CD4-positive, alpha-beta T cell (primary cell): ENCODE results near the gene RBMS3. TPM values are rescaled to one million over a fixed set of nuclear protein-coding genes. Genes with fewer than 3 reads are reported as not detected.

Source experiments
- ATAC-seq: fragments of 200-7000 bp; cut with Tn5 transposase; one replicate; pipeline ENCODE4 v1.10.0; 2022; ENCODE audit warnings: mild to moderate bottlenecking; ENCODE audit not compliant: poor library complexity
- CTCF ChIA-PET: fragments of 350-600 bp; sonication (Branson Sonifier 250); formaldehyde crosslinking; loops from one replicate; lab custom pipeline; 2021; ENCODE audit warnings: antibody characterized with exemption, inconsistent platforms; lab: Charles Lee
- POLR2A ChIA-PET: fragments of 350-600 bp; sonication (Branson Sonifier 250); formaldehyde crosslinking; loops from one replicate; lab custom pipeline; 2021; ENCODE audit warnings: antibody characterized with exemption, inconsistent platforms; lab: Charles Lee
- DNase-seq, 14 experiments: peaks; one replicate each; pipeline ENCODE4 v3.0.0-alpha.2; 2013 to 2020; ENCODE audit warnings: mixed read lengths in 2 of 14
- H3K27ac ChIP-seq, 2 donors: one replicate each; pipeline versions ENCODE4 v1.5.1 to v1.7.0; 2013; ENCODE audit warnings: low read length in 2 of 2, low read depth in 1 of 2, mild to moderate bottlenecking in 1 of 2
- H3K27me3 ChIP-seq, 2 experiments: 1 replicate in 1 of 2; 2 replicates in 1 of 2; pipeline versions ENCODE4 v1.6.1 to v1.7.0; 2013; ENCODE audit warnings: low read length in 2 of 2, control low read depth in 1 of 2, mild to moderate bottlenecking in 1 of 2, moderate library complexity in 1 of 2; ENCODE audit not compliant: insufficient read depth in 2 of 2, control insufficient read depth in 1 of 2
- H3K36me3 ChIP-seq: one replicate; pipeline ENCODE4 v1.6.1; 2013; ENCODE audit warnings: low read length, control low read depth; ENCODE audit not compliant: insufficient read depth
- H3K4me1 ChIP-seq: one replicate; pipeline ENCODE4 v1.6.1; 2013; ENCODE audit warnings: low read length, control low read depth; ENCODE audit not compliant: insufficient read depth
- H3K4me3 ChIP-seq: one replicate; pipeline ENCODE4 v1.5.1; 2013; ENCODE audit warnings: mild to moderate bottlenecking, low read length, moderate library complexity
- H3K9me3 ChIP-seq, 2 experiments: 1 replicate in 1 of 2; 2 replicates in 1 of 2; pipeline versions ENCODE4 v1.6.1 to v1.7.0; 2013; ENCODE audit warnings: low read length in 2 of 2, mild to moderate bottlenecking in 2 of 2, control low read depth in 1 of 2, moderate library complexity in 1 of 2; ENCODE audit not compliant: control insufficient read depth in 1 of 2, insufficient read depth in 1 of 2
- H3K27ac Mint-ChIP-seq: one replicate; pipeline ENCODE4 v1.8.0; 2020; ENCODE audit warnings: mixed read lengths
- H3K27me3 Mint-ChIP-seq: one replicate; pipeline ENCODE4 v1.8.0; 2021; ENCODE audit warnings: mixed read lengths
- H3K36me3 Mint-ChIP-seq: one replicate; pipeline ENCODE4 v1.8.0; 2021; ENCODE audit warnings: low read depth, mixed read lengths
- H3K4me1 Mint-ChIP-seq: one replicate; pipeline ENCODE4 v1.8.0; 2021; ENCODE audit warnings: low read depth, mixed read lengths
- H3K4me3 Mint-ChIP-seq: one replicate; pipeline ENCODE4 v1.8.0; 2020; ENCODE audit warnings: mild to moderate bottlenecking, mixed read lengths
- H3K9me3 Mint-ChIP-seq: one replicate; pipeline ENCODE4 v1.8.0; 2020; ENCODE audit warnings: mixed read lengths
- intact Hi-C, 2 experiments: fragments of 100-400 bp; cut with DNase I in 1 of 2; cut with micrococcal nuclease in 1 of 2; formaldehyde crosslinking; loops; one replicate each; pipeline versions ENCODE4 v1.15.1 to v1.9.0; 2023 to 2025; cut with DNase I, micrococcal nuclease
- total RNA-seq, 174 experiments: library from RNA in 2 of 174; stranded (reverse) in 2 of 174; gene quantifications; one replicate each; pipeline ENCODE4 v1.2.3 and lab custom pipeline; 2021 to 2026
- TF ChIP-seq, protein P1 (sequence below): fragments of 200-600 bp; IDR thresholded peaks from one replicate; pipeline ENCODE4 v1.8.0; 2022; ENCODE audit warnings: antibody characterized with exemption, mild to moderate bottlenecking

Gene RBMS3
- total RNA-seq, 2 experiments from 2014 or later = 1.6 to 1.7 TPM

DNA sequence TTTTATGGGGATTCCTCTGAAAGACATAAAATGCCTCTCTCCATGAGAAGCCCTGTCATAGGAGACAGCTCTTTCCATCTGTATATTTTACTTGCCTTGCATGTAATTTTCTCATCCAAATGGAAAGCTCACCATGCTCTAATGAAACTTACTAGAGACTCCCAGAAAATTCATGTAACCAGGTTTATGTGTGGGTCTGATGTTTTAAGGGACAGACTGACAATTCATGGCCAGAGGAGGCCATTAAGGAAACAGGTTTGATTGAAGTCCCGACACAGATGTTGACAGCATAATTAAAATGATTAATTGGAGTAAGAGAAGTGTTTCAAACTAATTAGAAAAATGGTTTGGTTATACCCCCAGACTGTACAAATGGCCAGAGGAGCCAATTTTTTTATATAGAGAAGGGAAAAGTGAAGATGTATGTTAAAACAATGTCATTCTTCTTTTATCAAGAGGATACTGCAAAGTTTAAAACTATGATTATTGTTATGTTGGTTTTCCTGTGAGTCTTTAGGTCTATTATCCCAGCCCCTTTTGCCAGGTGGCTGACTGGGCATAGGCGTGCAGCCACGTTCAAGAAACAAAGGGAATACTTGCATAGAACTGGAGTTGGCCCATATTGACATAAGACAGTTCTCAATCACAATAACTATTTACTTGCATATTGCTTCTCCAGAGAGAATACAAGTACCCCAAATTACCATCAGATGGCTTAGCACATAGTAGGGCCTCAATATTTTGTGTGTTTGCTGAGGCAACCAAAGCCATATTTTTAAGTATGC is 64.8 kb downstream of the RBMS3 start:
- ChIA-PET CTCF (no interaction called here), POLR2A (no interaction called here)
- Mint-ChIP-seq H3K27ac (no peak overlapping the region), H3K4me1 (no peaks in the 10 kb centered on the region), H3K9me3 (no peaks in the 10 kb centered on the region), H3K27me3 (no peaks in the 10 kb centered on the region), H3K36me3 (no peaks in the 10 kb centered on the region), H3K4me3 (no peak overlapping the region)
- no peaks in the 10 kb centered on the region for H3K4me1 ChIP-seq
- no peaks in the 10 kb centered on the region for H3K36me3 ChIP-seq
- H3K4me3 ChIP-seq = no peak overlapping the region
- no peak for DNase-seq
- TF ChIP-seq, protein P1, sequence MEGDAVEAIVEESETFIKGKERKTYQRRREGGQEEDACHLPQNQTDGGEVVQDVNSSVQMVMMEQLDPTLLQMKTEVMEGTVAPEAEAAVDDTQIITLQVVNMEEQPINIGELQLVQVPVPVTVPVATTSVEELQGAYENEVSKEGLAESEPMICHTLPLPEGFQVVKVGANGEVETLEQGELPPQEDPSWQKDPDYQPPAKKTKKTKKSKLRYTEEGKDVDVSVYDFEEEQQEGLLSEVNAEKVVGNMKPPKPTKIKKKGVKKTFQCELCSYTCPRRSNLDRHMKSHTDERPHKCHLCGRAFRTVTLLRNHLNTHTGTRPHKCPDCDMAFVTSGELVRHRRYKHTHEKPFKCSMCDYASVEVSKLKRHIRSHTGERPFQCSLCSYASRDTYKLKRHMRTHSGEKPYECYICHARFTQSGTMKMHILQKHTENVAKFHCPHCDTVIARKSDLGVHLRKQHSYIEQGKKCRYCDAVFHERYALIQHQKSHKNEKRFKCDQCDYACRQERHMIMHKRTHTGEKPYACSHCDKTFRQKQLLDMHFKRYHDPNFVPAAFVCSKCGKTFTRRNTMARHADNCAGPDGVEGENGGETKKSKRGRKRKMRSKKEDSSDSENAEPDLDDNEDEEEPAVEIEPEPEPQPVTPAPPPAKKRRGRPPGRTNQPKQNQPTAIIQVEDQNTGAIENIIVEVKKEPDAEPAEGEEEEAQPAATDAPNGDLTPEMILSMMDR = no peak
- H3K27me3 ChIP-seq = no peaks in the 10 kb centered on the region
- no peaks in the 10 kb centered on the region for H3K9me3 ChIP-seq
- no peak for ATAC-seq
- intact Hi-C loops = no loop called here
- H3K27ac ChIP-seq = no peak overlapping the region

DNA sequence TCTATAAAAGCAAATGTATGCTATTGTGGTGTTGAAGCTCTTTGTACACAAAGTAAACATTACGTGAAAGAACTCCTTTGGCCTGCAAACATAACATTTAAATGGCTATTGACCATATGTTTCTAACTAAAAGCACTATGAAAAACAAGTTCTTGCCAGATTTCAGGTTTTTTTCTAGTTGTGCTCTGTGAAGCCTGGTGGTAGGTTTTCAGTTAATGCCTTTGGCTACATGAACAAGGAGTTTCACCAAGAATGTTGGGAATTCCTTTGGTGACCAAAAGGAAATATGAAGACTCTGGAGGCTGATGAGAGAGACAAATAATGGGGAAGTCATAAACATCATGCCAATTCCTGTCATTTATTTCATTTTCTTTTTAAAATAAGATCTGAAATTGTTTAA is 66.0 kb downstream of the RBMS3 start:
- H3K9me3 Mint-ChIP-seq = no peaks in the 10 kb centered on the region
- H3K27me3 Mint-ChIP-seq = no peaks in the 10 kb centered on the region
- H3K4me1 ChIP-seq = no peaks in the 10 kb centered on the region
- no peak overlapping the region for H3K4me3 Mint-ChIP-seq
- ChIA-PET POLR2A (no interaction called here), CTCF (no interaction called here)
- H3K27ac ChIP-seq = no peak overlapping the region
- H3K4me1 Mint-ChIP-seq = no peaks in the 10 kb centered on the region
- no peaks in the 10 kb centered on the region for H3K36me3 Mint-ChIP-seq
- DNase-seq (no peak), ATAC-seq (no peak)
- TF ChIP-seq, protein P1 = no peak
- intact Hi-C loops = no loop called here
- H3K36me3 ChIP-seq = no peaks in the 10 kb centered on the region
- H3K27ac Mint-ChIP-seq = no peak overlapping the region
- H3K9me3 ChIP-seq = no peaks in the 10 kb centered on the region
- H3K4me3 ChIP-seq = no peak overlapping the region
- H3K27me3 ChIP-seq = no peaks in the 10 kb centered on the region

DNA sequence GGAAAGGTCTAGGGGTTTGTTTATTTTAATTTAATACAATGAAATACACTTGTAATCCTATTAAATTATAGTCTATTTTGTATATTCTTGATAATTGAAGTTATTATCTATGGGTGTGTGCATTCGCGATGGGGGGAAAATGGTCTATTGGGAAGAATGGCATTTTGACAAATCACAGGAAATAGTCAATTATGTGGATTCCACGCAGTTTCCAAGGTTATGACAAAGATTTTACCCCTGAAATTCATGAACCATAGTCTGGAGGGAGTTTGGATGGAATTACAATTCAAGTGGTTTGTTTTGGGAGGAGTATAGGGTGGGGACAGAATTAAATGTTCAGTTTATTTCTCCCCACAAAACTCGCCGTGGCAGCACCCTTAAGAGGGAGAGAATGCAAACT is 66.5 kb downstream of the RBMS3 start:
- Histone ChIP-seq H3K4me1 (no peaks in the 10 kb centered on the region), H3K9me3 (no peaks in the 10 kb centered on the region), H3K27ac (no peak overlapping the region), H3K4me3 (no peak overlapping the region), H3K27me3 (no peaks in the 10 kb centered on the region), H3K36me3 (no peaks in the 10 kb centered on the region)
- Mint-ChIP-seq H3K27ac (no peak overlapping the region), H3K4me1 (no peaks in the 10 kb centered on the region), H3K27me3 (no peaks in the 10 kb centered on the region), H3K36me3 (no peaks in the 10 kb centered on the region), H3K9me3 (no peaks in the 10 kb centered on the region), H3K4me3 (no peak overlapping the region)
- CTCF ChIA-PET = no interaction called here
- intact Hi-C loops = no loop called here
- POLR2A ChIA-PET = no interaction called here
- TF ChIP-seq, protein P1 = no peak
- ATAC-seq (no peak), DNase-seq (no peak)
